CD14-positive monocyte (primary cell): ENCODE results near the gene RGL1. TPM values are rescaled to one million over a fixed set of nuclear protein-coding genes. Genes with fewer than 3 reads are reported as not detected.
A peak's percentile ranks its signal among the peaks of the same experiment; 100 is the strongest.

ENCODE experiments used
- DNase-seq, 3 donors: peaks; one replicate each; pipeline ENCODE4 v3.0.0-alpha.2; 2011 to 2022
- H2AFZ ChIP-seq: 2 replicates; pipeline ENCODE4 v1.6.0; 2012; ENCODE audit warnings: mild to moderate bottlenecking, low read depth, low read length, inconsistent platforms; ENCODE audit not compliant: insufficient read depth, poor library complexity, severe bottlenecking
- H3K27ac ChIP-seq, 2 donors: 1 replicate in 1 of 2; 2 replicates in 1 of 2; pipeline ENCODE4 v1.5.1; 2012 to 2013; ENCODE audit warnings: low read length in 2 of 2, control low read depth in 1 of 2, inconsistent platforms in 1 of 2, low read depth in 1 of 2, mild to moderate bottlenecking in 1 of 2
- H3K27me3 ChIP-seq, 2 donors: one replicate each; pipeline versions ENCODE4 v1.6.0 to v1.6.1; 2011 to 2013; ENCODE audit warnings: low read length in 2 of 2; ENCODE audit not compliant: control insufficient read depth in 2 of 2, insufficient read depth in 2 of 2
- H3K36me3 ChIP-seq, 2 donors: replicated peaks in 1 of 2; 1 replicate in 1 of 2; 2 replicates in 1 of 2; pipeline versions ENCODE4 v1.5.1 to v1.6.1; 2012 to 2013; ENCODE audit warnings: low read length in 2 of 2, control low read depth in 1 of 2, inconsistent platforms in 1 of 2, mild to moderate bottlenecking in 1 of 2; ENCODE audit not compliant: insufficient read depth in 2 of 2, control insufficient read depth in 1 of 2
- H3K4me1 ChIP-seq, 2 donors: 1 replicate in 1 of 2; 2 replicates in 1 of 2; pipeline versions ENCODE4 v1.5.1 to v1.6.1; 2012 to 2013; ENCODE audit warnings: low read length in 2 of 2, control low read depth in 1 of 2, inconsistent platforms in 1 of 2, mild to moderate bottlenecking in 1 of 2, moderate library complexity in 1 of 2; ENCODE audit not compliant: insufficient read depth in 2 of 2, control insufficient read depth in 1 of 2
- H3K4me2 ChIP-seq: replicated peaks from 2 replicates; pipeline ENCODE3; 2012; ENCODE audit warnings: low read length, moderate library complexity, mild to moderate bottlenecking; ENCODE audit not compliant: poor library complexity, severe bottlenecking; ENCODE audit errors: extremely low read depth
- H3K4me3 ChIP-seq, 3 experiments: fragments of 200-600 bp in 1 of 3; sonication (generic) in 1 of 3; replicated peaks in 1 of 3; 1 replicate in 2 of 3; 2 replicates in 1 of 3; pipeline ENCODE4 v1.5.1; 2011 to 2013; ENCODE audit warnings: low read length in 3 of 3, mild to moderate bottlenecking in 3 of 3, control low read depth in 2 of 3, low read depth in 2 of 3, inconsistent platforms in 1 of 3, moderate library complexity in 1 of 3
- H3K79me2 ChIP-seq: 2 replicates; pipeline ENCODE4 v1.6.0; 2012; ENCODE audit warnings: mild to moderate bottlenecking, control low read depth, inconsistent platforms, low read length, moderate library complexity; ENCODE audit not compliant: insufficient read depth
- H3K9ac ChIP-seq: 2 replicates; pipeline ENCODE4 v1.6.0; 2017; ENCODE audit warnings: low read length, mild to moderate bottlenecking; ENCODE audit not compliant: insufficient read depth, poor library complexity, severe bottlenecking
- H3K9me3 ChIP-seq, 2 donors: replicated peaks in 1 of 2; 1 replicate in 1 of 2; 2 replicates in 1 of 2; pipeline versions ENCODE4 v1.5.1 to v1.6.1; 2012 to 2013; ENCODE audit warnings: low read length in 2 of 2, control low read depth in 1 of 2; ENCODE audit not compliant: control insufficient read depth in 1 of 2, insufficient read depth in 1 of 2
- H4K20me1 ChIP-seq: 2 replicates; pipeline ENCODE4 v1.6.0; 2012; ENCODE audit warnings: mild to moderate bottlenecking, low read length, control low read depth, moderate library complexity; ENCODE audit not compliant: insufficient read depth
- H3K27ac Mint-ChIP-seq, 7 donors: one replicate each; pipeline ENCODE4 v1.8.0; 2020; ENCODE audit warnings: mild to moderate bottlenecking in 7 of 7, mixed read lengths in 7 of 7, moderate library complexity in 6 of 7, inconsistent platforms in 2 of 7
- H3K27me3 Mint-ChIP-seq, 3 donors: one replicate each; pipeline ENCODE4 v1.8.0; 2021 to 2022; ENCODE audit warnings: low read depth in 3 of 3, mild to moderate bottlenecking in 3 of 3, mixed read lengths in 3 of 3, moderate library complexity in 3 of 3, inconsistent platforms in 1 of 3
- H3K36me3 Mint-ChIP-seq, 2 donors: one replicate each; pipeline ENCODE4 v1.8.0; 2020; ENCODE audit warnings: mixed read lengths in 2 of 2, inconsistent platforms in 1 of 2, mild to moderate bottlenecking in 1 of 2
- H3K4me1 Mint-ChIP-seq: one replicate; pipeline ENCODE4 v1.8.0; 2020; ENCODE audit warnings: mild to moderate bottlenecking, mixed read lengths
- H3K4me3 Mint-ChIP-seq, 2 donors: one replicate each; pipeline ENCODE4 v1.8.0; 2020; ENCODE audit warnings: mild to moderate bottlenecking in 2 of 2, mixed read lengths in 2 of 2, moderate library complexity in 1 of 2
- H3K9me3 Mint-ChIP-seq, 7 donors: one replicate each; pipeline ENCODE4 v1.8.0; 2020 to 2022; ENCODE audit warnings: mixed read lengths in 7 of 7, mild to moderate bottlenecking in 6 of 7, moderate library complexity in 6 of 7, inconsistent platforms in 2 of 7
- WGBS: methylation state at CpG from one replicate; pipeline ENCODE4 v1.1.5; 2013; ENCODE audit warnings: missing lambda C conversion rate; ENCODE audit not compliant: insufficient coverage; 5-methylcytosine and 5-hydroxymethylcytosine counted together
- intact Hi-C, 2 donors: fragments of 100-400 bp; cut with micrococcal nuclease; formaldehyde crosslinking; loops; one replicate each; pipeline versions ENCODE4 v1.15.0 to v1.15.1; 2023
- polyA plus RNA-seq, 3 donors: library from polyadenylated mRNA; depleted of rRNA in 1 of 3; unstranded in 2 of 3; stranded (reverse) in 1 of 3; fragments of 300-500 nt in 2 of 3; fragments of >200 nt in 1 of 3; fragmentation: Illumina TruSeq in 2 of 3; gene quantifications; 1 replicate in 2 of 3; 2 replicates in 1 of 3; pipeline ENCODE4 v1.2.3, GENCODE V29; 2012 to 2021
- TF ChIP-seq, protein P1 (sequence below): fragments of 200-600 bp; IDR thresholded peaks from one replicate; pipeline ENCODE4 v1.8.0; 2022; ENCODE audit warnings: antibody characterized with exemption, mild to moderate bottlenecking

RGL1 gene
- polyA plus RNA-seq, 3 donors = 1.2 to 3.3 (median 2.0) TPM

DNA sequence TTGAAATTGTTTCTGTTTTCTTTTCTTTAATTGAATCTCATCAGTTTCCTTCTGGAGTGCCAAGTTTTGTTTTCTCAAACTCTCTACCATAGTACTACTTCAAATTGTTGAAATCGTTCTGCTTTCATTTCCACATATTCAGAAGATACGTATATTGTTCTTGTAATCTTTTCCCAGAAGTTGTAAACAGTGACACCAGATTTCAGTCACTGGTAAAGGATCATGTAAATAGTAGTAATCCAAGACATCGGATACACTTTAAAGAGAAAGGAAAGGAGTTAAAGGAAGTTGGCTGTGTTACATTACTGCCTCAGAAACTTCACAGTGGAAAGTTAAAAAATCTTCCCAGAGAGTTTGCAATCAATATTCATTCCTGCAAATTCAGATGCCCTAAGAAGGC, 67.5 kb downstream of the RGL1 start:
- Histone ChIP-seq H3K4me2 (peak overlapping the region; percentile 3), H3K9ac (no peak overlapping the region), H3K27me3 (no peaks in the 10 kb centered on the region), H3K4me3 (no peak overlapping the region), H3K36me3 (no peaks in the 10 kb centered on the region), H3K79me2 (no peaks in the 10 kb centered on the region), H3K9me3 (no peaks in the 10 kb centered on the region), H2AFZ (no peak overlapping the region), H3K4me1 (peaks cover 29 to 38% of the 10 kb centered on the region in 2 donors), H4K20me1 (no peaks in the 10 kb centered on the region), H3K27ac (no peak overlapping the region)
- Mint-ChIP-seq H3K4me1 (peaks cover 40% of the 10 kb centered on the region), H3K36me3 (peaks cover 0 to 4% of the 10 kb centered on the region in 2 donors), H3K4me3 (peak overlapping the region in 1 of 2 donors; percentile 63), H3K27me3 (no peaks in the 10 kb centered on the region), H3K9me3 (no peaks in the 10 kb centered on the region), H3K27ac (peak overlapping the region in 5 of 7 donors; percentile 32 to 70 (median 60))
- WGBS = no CpG with 5 or more reads among the region's 3 CpGs
- intact Hi-C loops = no loop called here
- TF ChIP-seq, protein P1, sequence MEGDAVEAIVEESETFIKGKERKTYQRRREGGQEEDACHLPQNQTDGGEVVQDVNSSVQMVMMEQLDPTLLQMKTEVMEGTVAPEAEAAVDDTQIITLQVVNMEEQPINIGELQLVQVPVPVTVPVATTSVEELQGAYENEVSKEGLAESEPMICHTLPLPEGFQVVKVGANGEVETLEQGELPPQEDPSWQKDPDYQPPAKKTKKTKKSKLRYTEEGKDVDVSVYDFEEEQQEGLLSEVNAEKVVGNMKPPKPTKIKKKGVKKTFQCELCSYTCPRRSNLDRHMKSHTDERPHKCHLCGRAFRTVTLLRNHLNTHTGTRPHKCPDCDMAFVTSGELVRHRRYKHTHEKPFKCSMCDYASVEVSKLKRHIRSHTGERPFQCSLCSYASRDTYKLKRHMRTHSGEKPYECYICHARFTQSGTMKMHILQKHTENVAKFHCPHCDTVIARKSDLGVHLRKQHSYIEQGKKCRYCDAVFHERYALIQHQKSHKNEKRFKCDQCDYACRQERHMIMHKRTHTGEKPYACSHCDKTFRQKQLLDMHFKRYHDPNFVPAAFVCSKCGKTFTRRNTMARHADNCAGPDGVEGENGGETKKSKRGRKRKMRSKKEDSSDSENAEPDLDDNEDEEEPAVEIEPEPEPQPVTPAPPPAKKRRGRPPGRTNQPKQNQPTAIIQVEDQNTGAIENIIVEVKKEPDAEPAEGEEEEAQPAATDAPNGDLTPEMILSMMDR = no peak
- DNase-seq = no peak

DNA sequence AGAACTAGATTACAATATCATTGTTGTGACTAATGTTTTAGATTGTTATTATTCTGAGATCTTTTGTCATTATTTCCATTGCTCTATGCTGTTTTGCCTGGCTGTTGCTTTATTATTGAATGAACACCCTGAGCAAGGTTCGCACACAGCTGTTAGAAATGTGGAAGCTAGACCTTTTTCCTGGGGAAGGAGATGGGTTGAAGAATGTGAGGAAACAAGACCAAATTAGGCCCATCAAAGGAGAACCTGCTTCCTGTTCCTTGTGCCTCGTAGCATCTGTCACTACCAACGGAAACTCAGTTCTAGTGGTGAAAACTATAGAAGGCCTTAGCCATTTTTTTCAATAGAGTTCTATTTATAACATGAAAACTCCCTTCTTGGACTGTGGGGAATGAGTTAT, 68.7 kb downstream of the RGL1 start:
- no peaks in the 10 kb centered on the region for H3K27me3 Mint-ChIP-seq
- Histone ChIP-seq H3K27ac (no peak overlapping the region), H3K9me3 (no peaks in the 10 kb centered on the region), H3K4me1 (peaks cover 29 to 38% of the 10 kb centered on the region in 2 donors), H3K9ac (no peak overlapping the region), H3K27me3 (no peaks in the 10 kb centered on the region), H3K79me2 (no peaks in the 10 kb centered on the region), H4K20me1 (no peaks in the 10 kb centered on the region), H2AFZ (no peak overlapping the region), H3K36me3 (no peaks in the 10 kb centered on the region), H3K4me3 (no peak overlapping the region), H3K4me2 (no peak overlapping the region)
- DNase-seq = peak; percentile 20 to 54 (median 34)
- H3K9me3 Mint-ChIP-seq = no peaks in the 10 kb centered on the region
- 0% methylated on average over 1 of the region's 3 CpGs for WGBS
- no peak overlapping the region for H3K27ac Mint-ChIP-seq
- peaks cover 0 to 4% of the 10 kb centered on the region in 2 donors for H3K36me3 Mint-ChIP-seq
- peaks cover 40% of the 10 kb centered on the region for H3K4me1 Mint-ChIP-seq
- TF ChIP-seq, protein P1 = no peak
- H3K4me3 Mint-ChIP-seq = no peak overlapping the region
- intact Hi-C loops = no loop called here
